Natural killer cell treated with Interleukin-12 subunit alpha and Interleukin-12 subunit beta and Interleukin-15 and Interleukin-18, amount 100 ng/mL, for 72 hours (primary cell): ENCODE data around the gene RPS6KB2. TPM values are rescaled to one million over a fixed set of nuclear protein-coding genes. Genes with fewer than 3 reads are reported as not detected.
A peak's percentile ranks its signal among the peaks of the same experiment; 100 is the strongest.

Source experiments
- ATAC-seq, 2 donors: fragments of 150-1000 bp; cut with Tn5 transposase in 1 of 2; sonication (Bioruptor Pico), chemical (Tn5 transposase) in 1 of 2; 2 replicates each; pipeline ENCODE4 v1.10.0; 2021
- DNase-seq: peaks from one replicate; pipeline ENCODE4 v3.0.0; 2022; ENCODE audit warnings: low spot score
- H3K27ac Mint-ChIP-seq, 2 donors: 1 replicate in 1 of 2; 2 replicates in 1 of 2; pipeline ENCODE4 v1.8.0; 2022; ENCODE audit warnings: mixed read lengths in 2 of 2, mild to moderate bottlenecking in 1 of 2, moderate library complexity in 1 of 2
- H3K27me3 Mint-ChIP-seq, 2 donors: 1 replicate in 1 of 2; 2 replicates in 1 of 2; pipeline ENCODE4 v1.8.0; 2022; ENCODE audit warnings: mixed read lengths in 2 of 2
- H3K36me3 Mint-ChIP-seq: one replicate; pipeline ENCODE4 v1.8.0; 2022; ENCODE audit warnings: mixed read lengths
- H3K4me1 Mint-ChIP-seq, 2 donors: 1 replicate in 1 of 2; 2 replicates in 1 of 2; pipeline ENCODE4 v1.8.0; 2022; ENCODE audit warnings: low read depth in 2 of 2, mixed read lengths in 2 of 2, mild to moderate bottlenecking in 1 of 2
- H3K4me3 Mint-ChIP-seq: one replicate; pipeline ENCODE4 v1.8.0; 2022; ENCODE audit warnings: mixed read lengths
- H3K9me3 Mint-ChIP-seq: 2 replicates; pipeline ENCODE4 v1.8.0; 2022; ENCODE audit warnings: mixed read lengths
- total RNA-seq, 2 donors: library from RNA; stranded (reverse); gene quantifications; one replicate each; pipeline ENCODE4 v1.2.3, GENCODE V29; 2022

Gene RPS6KB2
- total RNA-seq, 2 donors from 2014 or later: 95.8 to 112 TPM

- Mint-ChIP-seq H3K4me1 (peaks cover 27 to 37% of the 10 kb centered on the region in 2 donors), H3K27ac (peak overlapping the region; percentile 62 to 64), H3K36me3 (no peaks in the 10 kb centered on the region), H3K9me3 (no peaks in the 10 kb centered on the region), H3K27me3 (no peaks in the 10 kb centered on the region), H3K4me3 (peak overlapping the region; percentile 85)
- ATAC-seq: no peak
- DNase-seq: no peak
Observed at GRCh38 chr11:67392183-67392715, 36.0 kb upstream of the RPS6KB2 start.

- peak overlapping the region; percentile 85 for H3K4me3 Mint-ChIP-seq
Observed at GRCh38 chr11:67393437-67393836, 34.9 kb upstream of the RPS6KB2 start.

GRCh38 chr11:67393990-67394389 is 34.3 kb upstream of the RPS6KB2 start:
- Mint-ChIP-seq H3K4me3 (peak overlapping the region; percentile 85), H3K9me3 (no peaks in the 10 kb centered on the region), H3K27ac (no peak overlapping the region), H3K36me3 (no peaks in the 10 kb centered on the region), H3K4me1 (peaks cover 32 to 39% of the 10 kb centered on the region in 2 donors), H3K27me3 (no peaks in the 10 kb centered on the region)
- no peak for DNase-seq
- ATAC-seq: no peak

More at GRCh38 chr11:67393437-67393836, 34.9 kb upstream of the RPS6KB2 start:
- Mint-ChIP-seq H3K27me3 (no peaks in the 10 kb centered on the region), H3K36me3 (no peaks in the 10 kb centered on the region), H3K9me3 (no peaks in the 10 kb centered on the region), H3K27ac (no peak overlapping the region), H3K4me1 (peaks cover 33 to 40% of the 10 kb centered on the region in 2 donors)
- no peak for ATAC-seq
- DNase-seq: no peak

GRCh38 chr11:67395555-67396258 is 32.6 kb upstream of the RPS6KB2 start:
- Mint-ChIP-seq H3K36me3 (peaks cover 4% of the 10 kb centered on the region), H3K4me3 (no peak overlapping the region), H3K27ac (peak overlapping the region; percentile 67 to 89), H3K9me3 (no peaks in the 10 kb centered on the region), H3K27me3 (no peaks in the 10 kb centered on the region), H3K4me1 (peaks cover 27 to 39% of the 10 kb centered on the region in 2 donors)
- no peak for ATAC-seq
- no peak for DNase-seq

GRCh38 chr11:67396259-67396581 is 32.1 kb upstream of the RPS6KB2 start:
- DNase-seq (no peak), ATAC-seq (no peak)
- Mint-ChIP-seq H3K27ac (peak overlapping the region; percentile 67 to 89), H3K36me3 (peaks cover 4% of the 10 kb centered on the region), H3K27me3 (no peaks in the 10 kb centered on the region), H3K4me3 (no peak overlapping the region), H3K9me3 (no peaks in the 10 kb centered on the region), H3K4me1 (peaks cover 27 to 37% of the 10 kb centered on the region in 2 donors)

- DNase-seq (no peak), ATAC-seq (no peak)
- Mint-ChIP-seq H3K4me1 (peaks cover 27 to 35% of the 10 kb centered on the region in 2 donors), H3K9me3 (no peaks in the 10 kb centered on the region), H3K27me3 (no peaks in the 10 kb centered on the region), H3K36me3 (peaks cover 4% of the 10 kb centered on the region), H3K27ac (peak overlapping the region; percentile 67 to 89), H3K4me3 (peak overlapping the region; percentile 62)
Observed at GRCh38 chr11:67396587-67397389, 31.5 kb upstream of the RPS6KB2 start.

GRCh38 chr11:67397536-67397935 is 30.8 kb upstream of the RPS6KB2 start:
- H3K27ac Mint-ChIP-seq: peak overlapping the region; percentile 67 to 75
- DNase-seq (no peak), ATAC-seq (no peak)
- no peaks in the 10 kb centered on the region for H3K27me3 Mint-ChIP-seq
- peaks cover 4% of the 10 kb centered on the region for H3K36me3 Mint-ChIP-seq
- H3K4me1 Mint-ChIP-seq: peaks cover 26 to 31% of the 10 kb centered on the region in 2 donors
- no peaks in the 10 kb centered on the region for H3K9me3 Mint-ChIP-seq
- peak overlapping the region; percentile 41 for H3K4me3 Mint-ChIP-seq

GRCh38 chr11:67397986-67398660 is 30.2 kb upstream of the RPS6KB2 start:
- ATAC-seq (no peak), DNase-seq (no peak)
- Mint-ChIP-seq H3K9me3 (no peaks in the 10 kb centered on the region), H3K36me3 (peaks cover 4% of the 10 kb centered on the region), H3K27ac (peak overlapping the region; percentile 55 to 75), H3K4me1 (peaks cover 24 to 28% of the 10 kb centered on the region in 2 donors), H3K27me3 (no peaks in the 10 kb centered on the region), H3K4me3 (peak overlapping the region; percentile 41)

- no peak for DNase-seq
- no peaks in the 10 kb centered on the region for H3K27me3 Mint-ChIP-seq
- no peaks in the 10 kb centered on the region for H3K9me3 Mint-ChIP-seq
- H3K4me3 Mint-ChIP-seq: peak overlapping the region; percentile 30
- no peak for ATAC-seq
- H3K4me1 Mint-ChIP-seq: peaks cover 27 to 32% of the 10 kb centered on the region in 2 donors
- peaks cover 4% of the 10 kb centered on the region for H3K36me3 Mint-ChIP-seq
- no peak overlapping the region for H3K27ac Mint-ChIP-seq
Observed at GRCh38 chr11:67398661-67399563, 29.4 kb upstream of the RPS6KB2 start.

GRCh38 chr11:67400251-67400941 is 27.9 kb upstream of the RPS6KB2 start:
- Mint-ChIP-seq H3K36me3 (peaks cover 4% of the 10 kb centered on the region), H3K4me3 (peak overlapping the region; percentile 96), H3K27me3 (no peaks in the 10 kb centered on the region), H3K27ac (peak overlapping the region; percentile 71 to 87), H3K4me1 (peaks cover 35 to 40% of the 10 kb centered on the region in 2 donors), H3K9me3 (no peaks in the 10 kb centered on the region)
- ATAC-seq (no peak), DNase-seq (no peak)

- Mint-ChIP-seq H3K4me1 (peaks cover 35 to 40% of the 10 kb centered on the region in 2 donors), H3K27ac (peak overlapping the region; percentile 71 to 87), H3K27me3 (no peaks in the 10 kb centered on the region), H3K4me3 (peak overlapping the region; percentile 96), H3K36me3 (peaks cover 4% of the 10 kb centered on the region), H3K9me3 (no peaks in the 10 kb centered on the region)
- peak in 1 of 2 donors; percentile 8 for ATAC-seq
- no peak for DNase-seq
Observed at GRCh38 chr11:67400942-67401494, 27.3 kb upstream of the RPS6KB2 start.

GRCh38 chr11:67401495-67402191 is 26.7 kb upstream of the RPS6KB2 start, which contains the start of gene PPP1CA:
Gene PPP1CA (minus strand): TSS chr11:67401858. CDS start chr11:67401782, 76 bp downstream.
- peaks cover 4% of the 10 kb centered on the region for H3K36me3 Mint-ChIP-seq
- H3K4me1 Mint-ChIP-seq: peaks cover 35 to 43% of the 10 kb centered on the region in 2 donors
- H3K27me3 Mint-ChIP-seq: no peaks in the 10 kb centered on the region

More at GRCh38 chr11:67401495-67402191, 26.7 kb upstream of the RPS6KB2 start, which contains the start of gene PPP1CA:
- H3K4me3 Mint-ChIP-seq: peak within 1 kb of the TSS; percentile 96
- H3K27ac Mint-ChIP-seq: peak within 1 kb of the TSS; percentile 97
- H3K9me3 Mint-ChIP-seq: no peaks in the 10 kb centered on the region
- ATAC-seq (peak; percentile 88 to 93), DNase-seq (peak; percentile 92)
